ENCODE data around the gene TKTL1.

TKTL1 gene

GRCh38 chrX:154376774-154377173 lies 81.2 kb downstream of the TKTL1 start:
- Histone ChIP-seq H3K9me3 (ENCODE audit: control insufficient read depth in 1 of 2, low read length in 2 of 2) (no peaks in the 10 kb centered on the region), H3K27ac (ENCODE audit: low read depth, low read length) (no peak overlapping the region), H3K9ac (ENCODE audit: low read depth in 1 of 2, low read length in 2 of 2) (no peak overlapping the region), H3K4me1 (ENCODE audit: control insufficient read depth in 1 of 2, insufficient read depth in 2 of 2, low read length in 2 of 2) (peaks cover 12 to 26% of the 10 kb centered on the region in 2 donors), H3K4me3 (ENCODE audit: low read depth in 1 of 2, low read length in 2 of 2) (no peak overlapping the region), H3K36me3 (ENCODE audit: control insufficient read depth in 1 of 2, insufficient read depth in 2 of 2, low read length in 2 of 2) (no peaks in the 10 kb centered on the region), H3K27me3 (ENCODE audit: control insufficient read depth in 1 of 2, insufficient read depth in 2 of 2, low read length in 2 of 2) (no peaks in the 10 kb centered on the region)

- Histone ChIP-seq H3K9me3 (ENCODE audit: control insufficient read depth in 1 of 2, low read length in 2 of 2) (no peaks in the 10 kb centered on the region), H3K4me3 (ENCODE audit: low read depth in 1 of 2, low read length in 2 of 2) (peak overlapping the region; percentile 48 to 56), H3K4me1 (ENCODE audit: control insufficient read depth in 1 of 2, insufficient read depth in 2 of 2, low read length in 2 of 2) (peaks cover 12 to 26% of the 10 kb centered on the region in 2 donors), H3K27ac (ENCODE audit: low read depth, low read length) (peak overlapping the region; percentile 87), H3K27me3 (ENCODE audit: control insufficient read depth in 1 of 2, insufficient read depth in 2 of 2, low read length in 2 of 2) (no peaks in the 10 kb centered on the region), H3K9ac (ENCODE audit: low read depth in 1 of 2, low read length in 2 of 2) (peak overlapping the region; percentile 72 to 77), H3K36me3 (ENCODE audit: control insufficient read depth in 1 of 2, insufficient read depth in 2 of 2, low read length in 2 of 2) (no peaks in the 10 kb centered on the region)
Measured at GRCh38 chrX:154378059-154378798, 82.6 kb downstream of the TKTL1 start.

- Histone ChIP-seq H3K9me3 (ENCODE audit: control insufficient read depth in 1 of 2, low read length in 2 of 2) (no peaks in the 10 kb centered on the region), H3K36me3 (ENCODE audit: control insufficient read depth in 1 of 2, insufficient read depth in 2 of 2, low read length in 2 of 2) (no peaks in the 10 kb centered on the region), H3K4me1 (ENCODE audit: control insufficient read depth in 1 of 2, insufficient read depth in 2 of 2, low read length in 2 of 2) (peaks cover 8 to 19% of the 10 kb centered on the region in 2 donors), H3K9ac (ENCODE audit: low read depth in 1 of 2, low read length in 2 of 2) (peak within 1 kb of the TSS; percentile 85 to 86), H3K27me3 (ENCODE audit: control insufficient read depth in 1 of 2, insufficient read depth in 2 of 2, low read length in 2 of 2) (no peaks in the 10 kb centered on the region), H3K27ac (ENCODE audit: low read depth, low read length) (peak within 1 kb of the TSS; percentile 93), H3K4me3 (ENCODE audit: low read depth in 1 of 2, low read length in 2 of 2) (peak within 1 kb of the TSS; percentile 68 to 69)
Measured at GRCh38 chrX:154378799-154379568, 83.4 kb downstream of the TKTL1 start, which contains the start of gene EMD. Gene EMD, plus strand, starts transcription at chrX:154379295. Its CDS starts 190 bp downstream, at chrX:154379485.

- Histone ChIP-seq H3K9me3 (ENCODE audit: control insufficient read depth in 1 of 2, low read length in 2 of 2) (no peaks in the 10 kb centered on the region), H3K4me1 (ENCODE audit: control insufficient read depth in 1 of 2, insufficient read depth in 2 of 2, low read length in 2 of 2) (peaks cover 5 to 17% of the 10 kb centered on the region in 2 donors), H3K4me3 (ENCODE audit: low read depth in 1 of 2, low read length in 2 of 2) (peak overlapping the region; percentile 68 to 69), H3K27me3 (ENCODE audit: control insufficient read depth in 1 of 2, insufficient read depth in 2 of 2, low read length in 2 of 2) (no peaks in the 10 kb centered on the region), H3K36me3 (ENCODE audit: control insufficient read depth in 1 of 2, insufficient read depth in 2 of 2, low read length in 2 of 2) (no peaks in the 10 kb centered on the region), H3K27ac (ENCODE audit: low read depth, low read length) (peak overlapping the region; percentile 93), H3K9ac (ENCODE audit: low read depth in 1 of 2, low read length in 2 of 2) (peak overlapping the region; percentile 85 to 86)
Measured at GRCh38 chrX:154379569-154379951, 84.0 kb downstream of the TKTL1 start.

Measured in duodenal mucosa (tissue), 2 donors.